Pancreas (tissue), 10 donors: ENCODE data around the gene KLK4. TPM values are rescaled to one million over a fixed set of nuclear protein-coding genes. Genes with fewer than 3 reads are reported as not detected.

Source experiments
- ATAC-seq, 4 donors: fragments of 200-7000 bp; cut with Tn5 transposase; one replicate each; pipeline versions ENCODE4 v1.8.0 to v1.9.1; 2020; ENCODE audit warnings: mild to moderate bottlenecking in 4 of 4, moderate library complexity in 4 of 4
- DNase-seq, 6 donors: peaks; one replicate each; pipeline ENCODE4 v3.0.0-alpha.2; 2020
- FAIRE-seq: peaks from 2 replicates; lab custom pipeline; 2012; peaks lifted over from hg19 to GRCh38; lab: Jason Lieb, UNC
- H3K27ac ChIP-seq, 4 donors: fragments of 200-600 bp; sonication (generic); 1 replicate in 3 of 4; 2 replicates in 1 of 4; pipeline versions ENCODE4 v1.5.0 to v1.8.0; 2020
- H3K27me3 ChIP-seq, 4 donors: fragments of 200-600 bp; one replicate each; pipeline ENCODE4 v1.8.0; 2021
- H3K36me3 ChIP-seq, 3 donors: fragments of 200-600 bp; sonication (generic) in 1 of 3; one replicate each; pipeline versions ENCODE4 v1.5.0 to v1.8.0; 2020 to 2021
- H3K4me1 ChIP-seq, 3 donors: fragments of 200-600 bp; one replicate each; pipeline ENCODE4 v1.8.0; 2021
- H3K4me3 ChIP-seq, 4 donors: fragments of 200-600 bp; sonication (generic) in 2 of 4; one replicate each; pipeline versions ENCODE4 v1.5.0 to v1.8.0; 2020 to 2021
- H3K9me3 ChIP-seq, 4 donors: fragments of 200-600 bp; one replicate each; pipeline ENCODE4 v1.8.0; 2021
- CTCF ChIP-seq, 4 donors: fragments of 200-600 bp; sonication (generic) in 3 of 4; IDR thresholded peaks; one replicate each; pipeline versions ENCODE4 v1.5.0 to v1.8.0; 2021; ENCODE audit warnings: antibody characterized with exemption in 4 of 4
- WGBS, 2 donors: extraction: QIAGEN DNeasy Blood & Tissue Kit; methylation state at CpG; one replicate each; pipeline ENCODE4 v1.1.7; 2013; 5-methylcytosine and 5-hydroxymethylcytosine counted together
- intact Hi-C, 3 donors: fragments of 100-400 bp; cut with DNase I; formaldehyde crosslinking; loops; one replicate each; pipeline versions ENCODE4 v1.11.1 to v1.14.2; 2022
- polyA plus RNA-seq, 2 donors: library from polyadenylated mRNA; stranded (reverse); fragments of 200-250 nt; gene quantifications; one replicate each; pipeline ENCODE4 v1.2.3, GENCODE V29; 2013
- total RNA-seq, 6 donors: library from RNA; stranded (reverse); fragmentation: NEBNext Ultra II Directional in 4 of 6; extraction: Animal tissue kit (Norgen Biotek cat#: 25700) in 4 of 6; gene quantifications; one replicate each; pipeline versions ENCODE4 v1.2.1 to v1.2.4, GENCODE V29; 2021 to 2023
- donor health status: healthy with polysubstance abuse.
- donor health status: DM: no; HTN: no; CAD: no; lungs with moderate emphysema.
- donor health status: DM: no; HTN: no; CAD: no.
- donor health status: control.
- donor health status: control.
- donor health status: Bipolar disorder and iron deficiency.
- donor health status: DM: yes; HTN: yes; CAD: no.
- donor health status: DM: no; HTN: no; CAD: no.
- donor health status: DM: no; HTN: no; CAD: no.
- donor health status: DM: yes; HTN: yes; CAD: no.

KLK4 gene
- total and polyA plus RNA-seq, 8 donors, result 0.41 TPM; not detected in 7

- 33 to 35% methylated on average over 3 of the region's 3 CpGs for WGBS, 2 donors
- DNase-seq, result no peak
- Histone ChIP-seq H3K4me3 (no peak overlapping the region), H3K27ac (no peak overlapping the region), H3K27me3 (no peaks in the 10 kb centered on the region), H3K9me3 (no peaks in the 10 kb centered on the region), H3K4me1 (no peaks in the 10 kb centered on the region), H3K36me3 (no peaks in the 10 kb centered on the region)
- no peak for TF ChIP-seq CTCF (IDR thresholded peaks at IDR 0.05)
- no peak for FAIRE-seq
- intact Hi-C loops, result no loop called here
- peak in 1 of 4 donors; percentile 72 for ATAC-seq
Observed at GRCh38 chr19:50889638-50890037, 21.6 kb downstream of the KLK4 start.

- FAIRE-seq (no peak), ATAC-seq (no peak), DNase-seq (no peak)
- intact Hi-C loops, result no loop called here
- no peak for TF ChIP-seq CTCF (IDR thresholded peaks at IDR 0.05)
- no peak overlapping the region for H3K27ac ChIP-seq
- no peaks in the 10 kb centered on the region for H3K27me3 ChIP-seq
- no peaks in the 10 kb centered on the region for H3K4me1 ChIP-seq
- no peaks in the 10 kb centered on the region for H3K36me3 ChIP-seq
- H3K9me3 ChIP-seq, result no peaks in the 10 kb centered on the region
- 56 to 66% methylated on average over 3 of the region's 3 CpGs for WGBS, 2 donors
- H3K4me3 ChIP-seq, result no peak overlapping the region
Observed at GRCh38 chr19:50882188-50882587, 29.0 kb downstream of the KLK4 start.

GRCh38 chr19:50880241-50880640 lies 31.0 kb downstream of the KLK4 start:
- no peaks in the 10 kb centered on the region for H3K9me3 ChIP-seq
- intact Hi-C loops, result no loop called here
- WGBS, 2 donors, result 50 to 54% methylated on average over 5 of the region's 5 CpGs
- no peak overlapping the region for H3K4me3 ChIP-seq
- FAIRE-seq (no peak), DNase-seq (no peak), ATAC-seq (peak in 1 of 4 donors; percentile 34)
- no peaks in the 10 kb centered on the region for H3K36me3 ChIP-seq
- no peaks in the 10 kb centered on the region for H3K4me1 ChIP-seq
- no peak for TF ChIP-seq CTCF (IDR thresholded peaks at IDR 0.05)
- no peak overlapping the region for H3K27ac ChIP-seq
- H3K27me3 ChIP-seq, result no peaks in the 10 kb centered on the region

- FAIRE-seq (no peak), DNase-seq (no peak), ATAC-seq (no peak)
- Histone ChIP-seq H3K27ac (no peak overlapping the region), H3K9me3 (no peaks in the 10 kb centered on the region), H3K4me3 (no peak overlapping the region), H3K36me3 (no peaks in the 10 kb centered on the region), H3K27me3 (no peaks in the 10 kb centered on the region), H3K4me1 (no peaks in the 10 kb centered on the region)
- intact Hi-C loops, result no loop called here
- no peak for TF ChIP-seq CTCF (IDR thresholded peaks at IDR 0.05)
- 46 to 63% methylated on average over 5 of the region's 5 CpGs for WGBS, 2 donors
Observed at GRCh38 chr19:50878851-50879250, 32.3 kb downstream of the KLK4 start.

- WGBS, 2 donors, result 49 to 50% methylated on average over 8 of the region's 8 CpGs
- no peaks in the 10 kb centered on the region for H3K27me3 ChIP-seq
- no peaks in the 10 kb centered on the region for H3K36me3 ChIP-seq
- H3K4me1 ChIP-seq, result no peaks in the 10 kb centered on the region
- no peak overlapping the region for H3K4me3 ChIP-seq
- ATAC-seq, result no peak
- peak in 1 of 6 donors; percentile 63 for DNase-seq
- intact Hi-C loops, result no loop called here
- no peaks in the 10 kb centered on the region for H3K9me3 ChIP-seq
- TF ChIP-seq CTCF (IDR thresholded peaks at IDR 0.05), result no peak
- H3K27ac ChIP-seq, result no peak overlapping the region
- no peak for FAIRE-seq
Observed at GRCh38 chr19:50877338-50877737, 33.9 kb downstream of the KLK4 start.
